A549 (cell line): Measurements from ENCODE around the gene RUNX1.

Experiments
- BHLHE40 ChIP-seq: IDR thresholded peaks from 2 replicates; pipeline ENCODE4 v1.6.1; 2012; ENCODE audit warnings: low read depth, low read length, inconsistent platforms
- CHD4 ChIP-seq: fragments of 200-600 bp; sonication (generic); IDR thresholded peaks from 2 replicates; pipeline ENCODE4 v1.6.1; 2016; ENCODE audit warnings: antibody characterized with exemption, mild to moderate bottlenecking, borderline replicate concordance
- CTCF ChIP-seq: fragments of >200 bp; sonication (Bioruptor Twin); formaldehyde crosslinking; IDR thresholded peaks from 3 replicates; pipeline ENCODE4 v1.5.1; 2016
- EP300 ChIP-seq, 2 experiments: fragments of >200 bp; sonication (Bioruptor Twin); formaldehyde crosslinking; IDR thresholded peaks; 2 replicates in 1 of 2; 3 replicates in 1 of 2; pipeline ENCODE4 v1.6.1; 2016 to 2017
- KDM5A ChIP-seq: fragments of 200-600 bp; sonication (generic); IDR thresholded peaks from 2 replicates; pipeline ENCODE4 v1.6.1; 2016; ENCODE audit warnings: antibody characterized with exemption, mild to moderate bottlenecking
- MYC ChIP-seq: IDR thresholded peaks from 2 replicates; pipeline ENCODE4 v1.6.1; 2012; ENCODE audit warnings: mild to moderate bottlenecking, inconsistent platforms, low read length, improper control_type of control experiment, borderline replicate concordance
- REST ChIP-seq: fragments of 200-600 bp; sonication (generic); IDR thresholded peaks from 2 replicates; pipeline ENCODE4 v1.6.1; 2016; ENCODE audit warnings: antibody characterized with exemption, mild to moderate bottlenecking, moderate library complexity
- RNF2 ChIP-seq: fragments of 200-600 bp; sonication (generic); IDR thresholded peaks from 2 replicates; pipeline ENCODE4 v1.6.1; 2016; ENCODE audit warnings: low read depth, mild to moderate bottlenecking, antibody characterized with exemption, moderate library complexity, borderline replicate concordance
- SMC3 ChIP-seq: fragments of >200 bp; sonication (Bioruptor Twin); formaldehyde crosslinking; IDR thresholded peaks from 3 replicates; pipeline ENCODE4 v1.6.1; 2018; ENCODE audit warnings: inconsistent platforms
- USF2 ChIP-seq: fragments of 450-650 bp; IDR thresholded peaks from 2 replicates; pipeline ENCODE4 v1.6.1; 2014; ENCODE audit warnings: antibody characterized with exemption

- no peak for TF ChIP-seq EP300 (IDR thresholded peaks at IDR 0.05)
- TF ChIP-seq REST = no peak
- TF ChIP-seq CTCF = no peak
- TF ChIP-seq RNF2 = no peak
- no peak for TF ChIP-seq KDM5A
- no peak for TF ChIP-seq BHLHE40
- TF ChIP-seq USF2 = no peak
- no peak for TF ChIP-seq CHD4
- TF ChIP-seq SMC3 = no peak
- no peak for TF ChIP-seq MYC
Measured at GRCh38 chr21:34841154-34841553, 207.9 kb downstream of the RUNX1 start.
